Activated CD8-positive, alpha-beta T cell treated with anti-CD3 and anti-CD28 coated beads for 36 hours (primary cell): ENCODE results near the gene NOD2. TPM values are rescaled to one million over a fixed set of nuclear protein-coding genes. Genes with fewer than 3 reads are reported as not detected.

ENCODE experiments used
- ATAC-seq: fragments of 200-7000 bp; cut with Tn5 transposase; one replicate; pipeline ENCODE4 v1.10.0; 2021; ENCODE audit warnings: mild to moderate bottlenecking, moderate library complexity
- CTCF ChIA-PET: fragments of 350-600 bp; sonication (Branson Sonifier 250); formaldehyde crosslinking; loops from one replicate; lab custom pipeline; 2021; ENCODE audit warnings: antibody characterized with exemption; lab: Charles Lee
- POLR2A ChIA-PET: fragments of 350-600 bp; sonication (Branson Sonifier 250); formaldehyde crosslinking; loops from one replicate; lab custom pipeline; 2021; ENCODE audit warnings: antibody characterized with exemption; lab: Charles Lee
- DNase-seq: peaks from one replicate; pipeline ENCODE4 v3.0.0-alpha.2; 2020
- H3K27ac Mint-ChIP-seq: one replicate; pipeline ENCODE4 v1.8.0; 2021; ENCODE audit warnings: mild to moderate bottlenecking, mixed read lengths
- H3K27me3 Mint-ChIP-seq: one replicate; pipeline ENCODE4 v1.8.0; 2021; ENCODE audit warnings: mixed read lengths
- H3K36me3 Mint-ChIP-seq: one replicate; pipeline ENCODE4 v1.8.0; 2021; ENCODE audit warnings: low read depth, mixed read lengths
- H3K4me1 Mint-ChIP-seq: one replicate; pipeline ENCODE4 v1.8.0; 2021; ENCODE audit warnings: low read depth, mixed read lengths
- H3K4me3 Mint-ChIP-seq: one replicate; pipeline ENCODE4 v1.8.0; 2021; ENCODE audit warnings: mild to moderate bottlenecking, moderate library complexity, mixed read lengths
- H3K9me3 Mint-ChIP-seq: one replicate; pipeline ENCODE4 v1.8.0; 2021; ENCODE audit warnings: mixed read lengths
- intact Hi-C: fragments of 100-400 bp; cut with micrococcal nuclease; formaldehyde crosslinking; loops from one replicate; pipeline ENCODE4 v1.10.0; 2022
- total RNA-seq, 2 experiments: library from RNA; stranded (reverse); gene quantifications; one replicate each; pipeline ENCODE4 v1.2.3, GENCODE V29; 2021
- TF ChIP-seq, protein P1 (sequence below): fragments of 200-600 bp; IDR thresholded peaks from one replicate; pipeline ENCODE4 v1.8.0; 2022; ENCODE audit warnings: antibody characterized with exemption, mild to moderate bottlenecking

NOD2 gene
- total RNA-seq, 2 experiments from 2014 or later = 1.1 to 1.6 TPM

DNA sequence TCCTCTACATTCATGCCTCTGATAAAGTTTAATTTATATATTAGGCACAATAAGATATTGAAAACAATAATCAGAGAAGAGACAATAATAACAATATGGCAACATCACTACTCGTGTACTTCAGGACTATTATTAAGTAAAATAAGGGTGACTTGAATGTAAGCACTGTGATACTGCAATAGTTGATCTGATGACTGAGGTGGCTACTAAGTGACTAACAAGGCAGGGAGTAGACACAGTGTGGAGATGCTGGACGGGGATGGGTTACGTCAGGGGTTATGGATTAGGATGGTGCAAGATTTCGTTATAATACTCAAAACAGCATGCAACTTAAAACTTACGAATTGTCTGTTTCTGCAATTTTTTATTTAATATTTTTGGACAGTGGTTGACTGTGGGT lies 81.0 kb downstream of the NOD2 start:
- Mint-ChIP-seq H3K36me3 (peaks cover 54% of the 10 kb centered on the region), H3K4me1 (peaks cover 65% of the 10 kb centered on the region), H3K9me3 (peaks cover 7% of the 10 kb centered on the region), H3K4me3 (no peak overlapping the region), H3K27me3 (no peaks in the 10 kb centered on the region), H3K27ac (no peak overlapping the region)
- no peak for DNase-seq
- ChIA-PET CTCF (interaction anchor here (1.0 to 1.3 kb wide), 2 partner anchors 32 to 109 kb away, joined by 5 read pairs; no protein-coding TSS in a partner anchor), POLR2A (no interaction called here)
- ATAC-seq = no peak
- TF ChIP-seq, protein P1, sequence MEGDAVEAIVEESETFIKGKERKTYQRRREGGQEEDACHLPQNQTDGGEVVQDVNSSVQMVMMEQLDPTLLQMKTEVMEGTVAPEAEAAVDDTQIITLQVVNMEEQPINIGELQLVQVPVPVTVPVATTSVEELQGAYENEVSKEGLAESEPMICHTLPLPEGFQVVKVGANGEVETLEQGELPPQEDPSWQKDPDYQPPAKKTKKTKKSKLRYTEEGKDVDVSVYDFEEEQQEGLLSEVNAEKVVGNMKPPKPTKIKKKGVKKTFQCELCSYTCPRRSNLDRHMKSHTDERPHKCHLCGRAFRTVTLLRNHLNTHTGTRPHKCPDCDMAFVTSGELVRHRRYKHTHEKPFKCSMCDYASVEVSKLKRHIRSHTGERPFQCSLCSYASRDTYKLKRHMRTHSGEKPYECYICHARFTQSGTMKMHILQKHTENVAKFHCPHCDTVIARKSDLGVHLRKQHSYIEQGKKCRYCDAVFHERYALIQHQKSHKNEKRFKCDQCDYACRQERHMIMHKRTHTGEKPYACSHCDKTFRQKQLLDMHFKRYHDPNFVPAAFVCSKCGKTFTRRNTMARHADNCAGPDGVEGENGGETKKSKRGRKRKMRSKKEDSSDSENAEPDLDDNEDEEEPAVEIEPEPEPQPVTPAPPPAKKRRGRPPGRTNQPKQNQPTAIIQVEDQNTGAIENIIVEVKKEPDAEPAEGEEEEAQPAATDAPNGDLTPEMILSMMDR = no peak
- intact Hi-C loops = no loop called here

DNA sequence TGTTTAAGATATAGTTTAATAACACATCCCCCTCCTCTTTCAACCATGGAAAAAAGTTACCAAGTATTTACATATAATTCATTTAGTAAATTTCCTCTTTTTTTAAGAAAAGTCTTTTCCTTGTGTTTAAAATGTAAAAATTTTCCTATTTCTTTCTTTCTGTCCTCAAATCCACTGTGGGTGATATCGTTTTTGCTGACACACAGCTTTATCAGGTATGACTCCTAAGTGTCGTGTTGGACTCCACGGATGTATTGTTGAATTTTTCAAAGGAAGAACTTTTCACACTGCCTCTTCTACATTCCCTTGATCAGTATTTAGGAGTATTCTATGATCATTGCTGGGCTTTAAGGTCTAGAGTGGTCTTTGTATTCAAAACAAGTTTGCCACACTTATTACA lies 81.6 kb downstream of the NOD2 start:
- CTCF ChIA-PET = no interaction called here
- no peak for ATAC-seq
- no peaks in the 10 kb centered on the region for H3K27me3 Mint-ChIP-seq

DNA sequence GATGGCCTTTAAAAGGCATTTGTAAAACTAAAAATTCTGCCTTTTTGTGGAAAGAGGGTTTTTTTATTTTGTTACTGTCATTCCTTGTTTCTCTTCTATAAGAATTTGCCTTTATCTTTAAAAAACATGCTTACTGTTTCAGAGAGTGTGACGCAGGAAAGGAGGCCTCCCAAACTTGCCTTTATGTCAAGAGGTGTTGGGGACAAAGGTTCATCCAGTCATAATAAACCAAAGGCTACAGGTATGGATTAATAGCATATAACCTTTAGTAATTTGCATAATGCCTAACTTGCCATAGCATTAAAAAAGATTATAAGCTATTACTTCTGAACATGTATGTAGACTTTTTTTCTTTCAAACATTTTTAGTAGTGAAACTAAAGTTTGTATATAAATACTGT lies 82.6 kb downstream of the NOD2 start:
- no peaks in the 10 kb centered on the region for H3K27me3 Mint-ChIP-seq
- H3K9me3 Mint-ChIP-seq = peaks cover 4% of the 10 kb centered on the region
- peaks cover 64% of the 10 kb centered on the region for H3K4me1 Mint-ChIP-seq
- ChIA-PET POLR2A (interaction anchor here (0.9 kb wide), 1 partner anchor 109 kb away, joined by 4 read pairs; no protein-coding TSS in a partner anchor), CTCF (interaction anchor here (0.7 to 2.4 kb wide), 9 partner anchors 11 to 449 kb away, joined by 3 to 14 read pairs (median 4); partner anchors contain the start of gene SNX20)
- intact Hi-C loops = no loop called here
- H3K4me3 Mint-ChIP-seq = no peak overlapping the region
- no peak overlapping the region for H3K27ac Mint-ChIP-seq
- ATAC-seq = no peak
- DNase-seq = no peak
- H3K36me3 Mint-ChIP-seq = peaks cover 53% of the 10 kb centered on the region
- TF ChIP-seq, protein P1 = no peak

More for the DNA sequence above, 81.6 kb downstream of the NOD2 start:
- Mint-ChIP-seq H3K27ac (no peak overlapping the region), H3K9me3 (peaks cover 4% of the 10 kb centered on the region), H3K36me3 (peaks cover 54% of the 10 kb centered on the region), H3K4me3 (no peak overlapping the region), H3K4me1 (peaks cover 64% of the 10 kb centered on the region)
- POLR2A ChIA-PET = no interaction called here
- TF ChIP-seq, protein P1 = no peak
- DNase-seq = no peak
- intact Hi-C loops = no loop called here

DNA sequence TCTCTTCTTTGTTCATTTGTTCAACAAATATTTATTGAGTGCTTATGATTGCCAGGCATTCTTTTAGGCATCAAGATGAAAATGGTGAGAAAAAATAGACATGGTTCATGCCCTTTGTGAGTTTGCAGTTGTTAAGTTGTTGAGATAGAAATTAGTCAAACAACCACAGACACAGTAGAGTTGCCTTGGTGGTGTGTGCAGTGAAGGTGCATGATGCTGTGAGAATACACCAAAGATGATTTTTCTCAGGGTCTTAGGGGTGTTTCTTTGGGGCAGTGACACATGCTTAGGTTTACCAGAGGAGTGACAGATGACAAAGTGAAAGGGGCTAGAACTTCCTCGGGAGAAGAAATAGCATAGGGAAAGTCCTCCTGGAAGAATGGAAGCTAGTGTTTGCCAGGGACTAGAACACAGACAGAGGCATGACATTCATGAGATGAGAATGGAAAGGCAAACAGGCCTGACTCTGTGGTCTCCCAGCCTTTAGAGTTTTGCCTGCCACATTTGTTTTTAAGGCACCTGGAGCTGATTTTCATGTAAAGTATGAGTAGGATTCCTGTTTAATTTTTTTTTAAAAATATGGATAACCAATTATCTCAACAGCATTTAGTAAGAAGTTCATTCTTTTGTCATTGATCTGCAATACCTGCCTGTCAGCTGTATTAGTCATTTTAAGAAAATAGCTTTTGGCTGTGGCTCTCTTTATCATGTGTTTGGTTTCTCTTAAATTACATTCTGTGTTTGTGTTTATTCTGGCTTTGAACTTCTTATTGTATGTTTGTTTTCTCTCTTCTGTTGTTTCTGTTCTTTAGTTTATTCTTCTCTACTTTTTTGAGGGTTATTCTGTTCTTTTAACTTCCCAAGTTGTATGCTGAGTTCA lies 85.1 kb downstream of the NOD2 start:
- Mint-ChIP-seq H3K27ac (peak overlapping the region; percentile 77), H3K4me3 (no peak overlapping the region), H3K4me1 (peaks cover 62% of the 10 kb centered on the region), H3K36me3 (peaks cover 51% of the 10 kb centered on the region), H3K27me3 (no peaks in the 10 kb centered on the region), H3K9me3 (no peaks in the 10 kb centered on the region)
- CTCF ChIA-PET = interaction anchor here (1.2 to 2.5 kb wide), 5 partner anchors 9 to 110 kb away, joined by 4 to 15 read pairs (median 5); no protein-coding TSS in a partner anchor
- ATAC-seq = peak; percentile 85
- DNase-seq = peak; percentile 35
- TF ChIP-seq, protein P1 = no peak
- intact Hi-C loops = no loop called here
- POLR2A ChIA-PET = interaction anchor here (1.1 to 1.2 kb wide), 2 partner anchors 14 to 16 kb away, joined by 3 read pairs; no protein-coding TSS in a partner anchor
